Colonic mucosa (tissue), 4 donors: ENCODE measurements around the gene VIPR2. TPM values are rescaled to one million over a fixed set of nuclear protein-coding genes. Genes with fewer than 3 reads are reported as not detected.
"Not testable (repeated sequence)": the region's sequence is repeated elsewhere in the genome, so short reads cannot be mapped to it uniquely, and the experiment has no call there.

Experiments
- DNase-seq: peaks from one replicate; pipeline ENCODE4 v3.0.0-alpha.2; 2020
- H3K27ac ChIP-seq: fragments of 200-600 bp; one replicate; pipeline ENCODE4 v1.8.0; 2021
- H3K27me3 ChIP-seq: fragments of 200-600 bp; one replicate; pipeline ENCODE4 v1.8.0; 2021
- H3K36me3 ChIP-seq: fragments of 200-600 bp; one replicate; pipeline ENCODE4 v1.8.0; 2021
- H3K4me1 ChIP-seq: fragments of 200-600 bp; one replicate; pipeline ENCODE4 v1.8.0; 2021; ENCODE audit warnings: mild to moderate bottlenecking
- H3K4me3 ChIP-seq: fragments of 200-600 bp; one replicate; pipeline ENCODE4 v1.8.0; 2021
- H3K9ac ChIP-seq, 2 donors: one replicate each; pipeline ENCODE4 v1.7.0; 2013; ENCODE audit warnings: control low read depth in 2 of 2, low read depth in 2 of 2, low read length in 2 of 2
- H3K9me3 ChIP-seq: fragments of 200-600 bp; one replicate; pipeline ENCODE4 v1.8.0; 2021
- CTCF ChIP-seq: fragments of 200-600 bp; IDR thresholded peaks from one replicate; pipeline ENCODE4 v1.8.0; 2022; ENCODE audit warnings: antibody characterized with exemption, mild to moderate bottlenecking
- intact Hi-C: fragments of 100-400 bp; cut with DNase I; formaldehyde crosslinking; loops from one replicate; pipeline ENCODE4 v1.14.1; 2022
- total RNA-seq, 2 donors: library from RNA; stranded (reverse); fragmentation: NEBNext Ultra II Directional in 1 of 2; extraction: Animal tissue kit (Norgen Biotek cat#: 25700) in 1 of 2; gene quantifications; one replicate each; pipeline ENCODE4 v1.2.1, GENCODE V29; 2021
- donor health status: healthy.
- donor health status: DM: no; HTN: no; CAD: no.
- donor health status: DM: no; HTN: no; CAD: no.

VIPR2 gene
- total RNA-seq, 2 donors from 2014 or later: 0.37 to 1.3 TPM

GRCh38 chr7:159138508-159138907 lies 6.2 kb downstream of the VIPR2 start:
- H3K4me3 ChIP-seq: no peak overlapping the region
- peaks cover 8% of the 10 kb centered on the region for H3K27me3 ChIP-seq
- intact Hi-C loops: no loop called here
- H3K9me3 ChIP-seq: no peaks in the 10 kb centered on the region
- no peak overlapping the region for H3K27ac ChIP-seq
- H3K36me3 ChIP-seq: no peaks in the 10 kb centered on the region
- TF ChIP-seq CTCF: no peak
- no peak overlapping the region for H3K9ac ChIP-seq
- no peaks in the 10 kb centered on the region for H3K4me1 ChIP-seq
- DNase-seq: no peak

- Histone ChIP-seq H3K4me1 (no peaks in the 10 kb centered on the region), H3K27me3 (peaks cover 2% of the 10 kb centered on the region), H3K9me3 (no peaks in the 10 kb centered on the region), H3K36me3 (no peaks in the 10 kb centered on the region), H3K9ac (no peak overlapping the region), H3K27ac (no peak overlapping the region), H3K4me3 (no peak overlapping the region)
- no peak for DNase-seq
- intact Hi-C loops: no loop called here
- no peak for TF ChIP-seq CTCF
Measured at GRCh38 chr7:159137906-159138305, 6.8 kb downstream of the VIPR2 start.

- H3K27ac ChIP-seq: no peak overlapping the region
- no peak for DNase-seq
- H3K9me3 ChIP-seq: no peaks in the 10 kb centered on the region
- no peak overlapping the region for H3K9ac ChIP-seq
- no peak overlapping the region for H3K4me3 ChIP-seq
- intact Hi-C loops: no loop called here
- TF ChIP-seq CTCF: no peak
- H3K4me1 ChIP-seq: no peaks in the 10 kb centered on the region
- H3K27me3 ChIP-seq: no peaks in the 10 kb centered on the region
- H3K36me3 ChIP-seq: no peaks in the 10 kb centered on the region
Measured at GRCh38 chr7:159136846-159137245, 7.8 kb downstream of the VIPR2 start.

GRCh38 chr7:159136442-159136841 lies 8.2 kb downstream of the VIPR2 start:
- H3K9me3 ChIP-seq: no peaks in the 10 kb centered on the region
- no peak for DNase-seq

GRCh38 chr7:159136013-159136412 lies 8.7 kb downstream of the VIPR2 start:
- intact Hi-C loops: no loop called here
- no peak overlapping the region for H3K4me3 ChIP-seq
- no peak overlapping the region for H3K27ac ChIP-seq
- H3K9me3 ChIP-seq: no peaks in the 10 kb centered on the region
- TF ChIP-seq CTCF: no peak
- H3K9ac ChIP-seq: no peak overlapping the region
- DNase-seq: no peak
- no peaks in the 10 kb centered on the region for H3K36me3 ChIP-seq
- no peaks in the 10 kb centered on the region for H3K4me1 ChIP-seq
- H3K27me3 ChIP-seq: no peaks in the 10 kb centered on the region

More at GRCh38 chr7:159136442-159136841, 8.2 kb downstream of the VIPR2 start:
- no peaks in the 10 kb centered on the region for H3K27me3 ChIP-seq
- no peak overlapping the region for H3K27ac ChIP-seq
- no peaks in the 10 kb centered on the region for H3K4me1 ChIP-seq
- no peak overlapping the region for H3K9ac ChIP-seq
- no peak for TF ChIP-seq CTCF
- H3K4me3 ChIP-seq: no peak overlapping the region
- intact Hi-C loops: no loop called here
- H3K36me3 ChIP-seq: no peaks in the 10 kb centered on the region

- H3K27ac ChIP-seq, H3K4me1 ChIP-seq, DNase-seq, H3K36me3 ChIP-seq, H3K9ac ChIP-seq, intact Hi-C loops, H3K27me3 ChIP-seq, H3K4me3 ChIP-seq, H3K9me3 ChIP-seq: not testable (repeated sequence)
Measured at GRCh38 chr7:159132670-159133443, 11.8 kb downstream of the VIPR2 start.
